Ovary (tissue), 9 donors: Measurements from ENCODE around the gene FHOD3. TPM values are rescaled to one million over a fixed set of nuclear protein-coding genes. Genes with fewer than 3 reads are reported as not detected.

Experiments used
- DNase-seq, 5 donors: peaks; one replicate each; pipeline ENCODE4 v3.0.0-alpha.2; 2019 to 2020
- H3K27ac ChIP-seq, 2 donors: fragments of 200-600 bp; one replicate each; pipeline versions ENCODE4 v1.5.1 to v1.8.0; 2019 to 2022
- H3K27me3 ChIP-seq: fragments of 200-600 bp; one replicate; pipeline ENCODE4 v1.8.0; 2022
- H3K36me3 ChIP-seq: fragments of 200-600 bp; sonication (generic); one replicate; pipeline ENCODE4 v1.5.1; 2019
- H3K4me1 ChIP-seq: one replicate; pipeline ENCODE4 v1.8.1; 2013; ENCODE audit warnings: mild to moderate bottlenecking, moderate library complexity; ENCODE audit not compliant: insufficient read depth
- H3K4me3 ChIP-seq: fragments of 200-600 bp; sonication (generic); one replicate; pipeline ENCODE4 v1.5.1; 2017
- H3K9me3 ChIP-seq, 2 donors: fragments of 200-600 bp in 1 of 2; sonication (generic) in 1 of 2; one replicate each; pipeline versions ENCODE4 v1.5.1 to v1.8.1; 2013 to 2019; ENCODE audit warnings: mild to moderate bottlenecking in 1 of 2, moderate library complexity in 1 of 2
- CTCF ChIP-seq, 3 donors: fragments of 450-650 bp in 2 of 3; fragments of 200-600 bp in 1 of 3; IDR thresholded peaks; one replicate each; pipeline versions ENCODE4 v1.5.1 to v1.8.0; 2016 to 2022; ENCODE audit warnings: antibody characterized with exemption in 3 of 3, mild to moderate bottlenecking in 1 of 3
- EP300 ChIP-seq: sonication (generic); formaldehyde crosslinking; IDR thresholded peaks from one replicate; pipeline ENCODE4 v1.6.1; 2017; ENCODE audit warnings: antibody characterized with exemption
- POLR2A ChIP-seq: fragments of 450-650 bp; IDR thresholded peaks from one replicate; pipeline ENCODE4 v1.6.1; 2017; ENCODE audit warnings: antibody characterized with exemption, mild to moderate bottlenecking, moderate library complexity
- WGBS, 3 donors: extraction: QIAGEN DNeasy Blood & Tissue Kit in 1 of 3; methylation state at CpG; one replicate each; pipeline versions ENCODE4 v1.1.5 to v1.1.7; 2013 to 2017; 5-methylcytosine and 5-hydroxymethylcytosine counted together
- intact Hi-C, 4 donors: fragments of 100-400 bp; cut with DNase I; formaldehyde crosslinking; loops; one replicate each; pipeline versions ENCODE4 v1.11.0 to v1.15.1; 2022 to 2023
- polyA plus RNA-seq, 2 donors: library from polyadenylated mRNA; stranded (reverse); fragments of 200-250 nt in 1 of 2; fragments of 350-450 nt in 1 of 2; fragmentation: Illumina TruSeq in 1 of 2; extraction: RNeasy Lipid Tissue Mini Kit (QIAGEN cat#74804) in 1 of 2; gene quantifications; one replicate each; pipeline ENCODE4 v1.2.3, GENCODE V29; 2013 to 2014
- total RNA-seq, 7 donors: library from RNA; depleted of rRNA in 2 of 7; stranded (reverse); fragments of >200 nt in 2 of 7; fragmentation: NEBNext Ultra II Directional in 3 of 7; extraction: Animal tissue kit (Norgen Biotek cat#: 25700) in 3 of 7; gene quantifications; one replicate each; pipeline versions ENCODE4 v1.1.0 to v1.2.4, GENCODE V29; 2016 to 2023
- donor health status: DM: no; HTN: no; CAD: no; lungs with moderate emphysema.
- donor health status: DM: no; HTN: no; CAD: no.
- donor health status: Bipolar disorder and iron deficiency.
- donor health status: DM: yes; HTN: yes; CAD: no.
- donor health status: DM: no; HTN: no; CAD: no.
- donor health status: DM: yes; HTN: yes; CAD: no.

The FHOD3 gene
- total and polyA plus RNA-seq, 9 donors, result 3.5 to 62.5 (median 11.0) TPM

- Histone ChIP-seq H3K4me1 (no peaks in the 10 kb centered on the region), H3K4me3 (no peak overlapping the region), H3K27ac (no peak overlapping the region), H3K36me3 (no peaks in the 10 kb centered on the region), H3K9me3 (no peaks in the 10 kb centered on the region), H3K27me3 (no peaks in the 10 kb centered on the region)
- intact Hi-C loops, result no loop called here
- 79 to 85% (median 79%) methylated on average over 6 of the region's 6 CpGs for WGBS, 3 donors
- TF ChIP-seq POLR2A (no peak), EP300 (no peak), CTCF (IDR thresholded peaks at IDR 0.05) (no peak)
- no peak for DNase-seq
Observed at GRCh38 chr18:36349552-36349951, 52.0 kb downstream of the FHOD3 start.

GRCh38 chr18:36350251-36350651 is 52.7 kb downstream of the FHOD3 start:
- 87 to 89% (median 89%) methylated on average over 3 of the region's 3 CpGs for WGBS, 3 donors
- Histone ChIP-seq H3K27ac (no peak overlapping the region), H3K4me1 (no peaks in the 10 kb centered on the region), H3K27me3 (no peaks in the 10 kb centered on the region), H3K36me3 (no peaks in the 10 kb centered on the region), H3K9me3 (no peaks in the 10 kb centered on the region), H3K4me3 (no peak overlapping the region)
- intact Hi-C loops, result loop anchor here in 1 of 4 donors (10.0 kb wide), 1 partner anchor 45 kb away; no protein-coding TSS in a partner anchor
- DNase-seq, result no peak
- TF ChIP-seq CTCF (IDR thresholded peaks at IDR 0.05) (no peak), POLR2A (no peak), EP300 (no peak)

- intact Hi-C loops, result loop anchor here in 1 of 4 donors (10.0 kb wide), 1 partner anchor 46 kb away; no protein-coding TSS in a partner anchor
- DNase-seq, result no peak
- WGBS, 3 donors, result 83 to 87% (median 85%) methylated on average over 9 of the region's 9 CpGs
Observed at GRCh38 chr18:36350839-36351469, 53.4 kb downstream of the FHOD3 start.

GRCh38 chr18:36352384-36352783 is 54.9 kb downstream of the FHOD3 start:
- no peak for TF ChIP-seq EP300
- no peak for TF ChIP-seq CTCF (IDR thresholded peaks at IDR 0.05)
- TF ChIP-seq POLR2A, result no peak
- no peaks in the 10 kb centered on the region for H3K36me3 ChIP-seq
- no peak overlapping the region for H3K27ac ChIP-seq
- no peaks in the 10 kb centered on the region for H3K27me3 ChIP-seq
- intact Hi-C loops, result loop anchor here in 1 of 4 donors (10.0 kb wide), 1 partner anchor 48 kb away; no protein-coding TSS in a partner anchor
- H3K4me1 ChIP-seq, result no peaks in the 10 kb centered on the region
- no peak overlapping the region for H3K4me3 ChIP-seq
- WGBS, 3 donors, result 15 to 25% (median 18%) methylated on average over 3 of the region's 3 CpGs
- H3K9me3 ChIP-seq, result no peaks in the 10 kb centered on the region
- no peak for DNase-seq

More at GRCh38 chr18:36350839-36351469, 53.4 kb downstream of the FHOD3 start:
- Histone ChIP-seq H3K9me3 (no peaks in the 10 kb centered on the region), H3K4me1 (no peaks in the 10 kb centered on the region), H3K27ac (no peak overlapping the region), H3K27me3 (no peaks in the 10 kb centered on the region), H3K36me3 (no peaks in the 10 kb centered on the region), H3K4me3 (no peak overlapping the region)
- TF ChIP-seq POLR2A (no peak), CTCF (IDR thresholded peaks at IDR 0.05) (no peak), EP300 (no peak)
